Parathyroid adenoma (tissue), 2 donors: ENCODE results near the gene PACSIN1.

Experiments used
- H2AFZ ChIP-seq: fragments of 300-600 bp; sonication (generic); one replicate; pipeline ENCODE4 v1.7.0; 2017; ENCODE audit warnings: antibody characterized with exemption, mild to moderate bottlenecking
- H3K27ac ChIP-seq: fragments of 300-600 bp; sonication (generic); one replicate; pipeline ENCODE4 v1.7.0; 2017
- H3K27me3 ChIP-seq: fragments of 300-600 bp; sonication (generic); one replicate; pipeline ENCODE4 v1.7.0; 2017; ENCODE audit warnings: low read length; ENCODE audit not compliant: control insufficient read depth, insufficient read depth
- H3K36me3 ChIP-seq: fragments of 300-600 bp; sonication (generic); one replicate; pipeline ENCODE4 v1.7.0; 2017; ENCODE audit warnings: low read length; ENCODE audit not compliant: control insufficient read depth, insufficient read depth
- H3K4me1 ChIP-seq: fragments of 300-600 bp; sonication (generic); one replicate; pipeline ENCODE4 v1.7.0; 2017; ENCODE audit warnings: control low read depth
- H3K4me2 ChIP-seq: fragments of 300-600 bp; sonication (generic); one replicate; pipeline ENCODE4 v1.7.0; 2017; ENCODE audit warnings: low read length
- H3K4me3 ChIP-seq: fragments of 300-600 bp; sonication (generic); one replicate; pipeline ENCODE4 v1.7.0; 2017; ENCODE audit warnings: low read depth, low read length
- H3K79me2 ChIP-seq: fragments of 300-600 bp; sonication (generic); one replicate; pipeline ENCODE4 v1.7.0; 2017; ENCODE audit warnings: control low read depth
- H3K9ac ChIP-seq: fragments of 300-600 bp; sonication (generic); one replicate; pipeline ENCODE4 v1.7.0; 2017; ENCODE audit warnings: mild to moderate bottlenecking
- H3K9me3 ChIP-seq: fragments of 300-600 bp; sonication (generic); one replicate; pipeline ENCODE4 v1.7.0; 2017; ENCODE audit warnings: low read length; ENCODE audit not compliant: control insufficient read depth
- TF ChIP-seq, protein P1 (sequence below): fragments of 300-600 bp; sonication (generic); IDR thresholded peaks from one replicate; pipeline ENCODE4 v1.7.0; 2017; ENCODE audit warnings: antibody characterized with exemption, mild to moderate bottlenecking
- donor health status: primary hyperparathyroidism.

The PACSIN1 gene

DNA sequence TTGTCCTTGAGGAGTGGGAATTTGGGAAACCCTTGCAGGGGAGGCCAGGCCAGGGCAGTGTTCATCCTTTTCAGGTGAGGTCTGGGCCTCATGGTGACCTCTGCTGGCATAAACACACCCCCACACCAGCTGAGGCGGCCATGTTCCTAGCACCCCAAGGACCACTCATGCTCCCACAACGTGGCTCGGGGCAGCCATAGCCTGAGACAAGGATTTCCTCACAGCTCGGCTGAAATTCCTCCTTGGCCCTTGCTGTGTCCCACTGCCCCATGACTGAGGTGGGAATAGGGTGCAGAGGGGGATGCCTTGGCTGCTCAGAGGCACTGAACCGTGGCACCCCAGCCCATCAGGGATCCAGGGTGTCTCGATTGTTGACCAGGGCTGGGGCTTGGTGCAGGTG lies 117.6 kb downstream of the PACSIN1 start:
- Histone ChIP-seq H3K27me3 (no peaks in the 10 kb centered on the region), H2AFZ (no peak overlapping the region), H3K9me3 (no peaks in the 10 kb centered on the region)

DNA sequence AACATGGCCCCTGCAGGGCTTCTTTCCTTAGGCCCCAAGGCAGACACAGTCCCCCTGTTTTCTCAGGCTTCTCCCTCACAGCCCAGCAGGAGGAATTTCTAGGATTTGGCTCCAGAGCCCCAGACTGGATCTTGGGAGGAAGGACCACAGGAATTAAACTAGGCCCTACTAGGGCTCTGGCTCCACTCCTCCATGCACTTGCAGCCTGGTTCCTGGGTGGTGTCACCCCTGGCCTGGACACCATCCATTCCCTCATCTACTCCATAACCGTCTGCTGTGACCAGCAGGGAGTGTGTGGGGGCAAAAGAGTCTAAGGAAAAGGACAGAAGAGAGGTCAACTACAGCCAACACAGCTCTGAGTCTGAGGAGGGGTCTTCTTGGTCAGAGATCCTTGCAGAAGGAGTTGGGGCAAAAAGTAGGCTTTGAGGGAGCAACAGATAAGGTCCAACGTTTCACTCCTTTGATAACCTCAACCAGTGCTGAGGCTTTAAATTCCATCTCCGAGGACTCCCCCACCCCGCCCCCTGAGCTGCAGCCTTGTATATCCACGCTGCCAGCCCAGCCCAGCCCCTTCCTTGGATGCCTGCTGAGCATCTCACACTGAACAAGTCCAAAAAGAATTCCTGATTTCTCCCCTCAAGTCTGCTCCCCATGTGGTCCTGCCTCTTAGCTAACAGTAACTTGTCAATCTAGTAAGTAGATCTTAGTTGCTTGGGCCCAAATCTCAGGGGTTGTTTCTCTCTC lies 118.2 kb downstream of the PACSIN1 start:
- no peak overlapping the region for H3K9ac ChIP-seq
- no peaks in the 10 kb centered on the region for H3K4me1 ChIP-seq
- H3K79me2 ChIP-seq, result peaks cover 2% of the 10 kb centered on the region
- H3K27me3 ChIP-seq, result no peaks in the 10 kb centered on the region
- no peak overlapping the region for H2AFZ ChIP-seq
- TF ChIP-seq, protein P1, sequence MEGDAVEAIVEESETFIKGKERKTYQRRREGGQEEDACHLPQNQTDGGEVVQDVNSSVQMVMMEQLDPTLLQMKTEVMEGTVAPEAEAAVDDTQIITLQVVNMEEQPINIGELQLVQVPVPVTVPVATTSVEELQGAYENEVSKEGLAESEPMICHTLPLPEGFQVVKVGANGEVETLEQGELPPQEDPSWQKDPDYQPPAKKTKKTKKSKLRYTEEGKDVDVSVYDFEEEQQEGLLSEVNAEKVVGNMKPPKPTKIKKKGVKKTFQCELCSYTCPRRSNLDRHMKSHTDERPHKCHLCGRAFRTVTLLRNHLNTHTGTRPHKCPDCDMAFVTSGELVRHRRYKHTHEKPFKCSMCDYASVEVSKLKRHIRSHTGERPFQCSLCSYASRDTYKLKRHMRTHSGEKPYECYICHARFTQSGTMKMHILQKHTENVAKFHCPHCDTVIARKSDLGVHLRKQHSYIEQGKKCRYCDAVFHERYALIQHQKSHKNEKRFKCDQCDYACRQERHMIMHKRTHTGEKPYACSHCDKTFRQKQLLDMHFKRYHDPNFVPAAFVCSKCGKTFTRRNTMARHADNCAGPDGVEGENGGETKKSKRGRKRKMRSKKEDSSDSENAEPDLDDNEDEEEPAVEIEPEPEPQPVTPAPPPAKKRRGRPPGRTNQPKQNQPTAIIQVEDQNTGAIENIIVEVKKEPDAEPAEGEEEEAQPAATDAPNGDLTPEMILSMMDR, result no peak
- no peak overlapping the region for H3K4me3 ChIP-seq
- no peaks in the 10 kb centered on the region for H3K36me3 ChIP-seq
- no peaks in the 10 kb centered on the region for H3K9me3 ChIP-seq
- H3K27ac ChIP-seq, result no peak overlapping the region
- H3K4me2 ChIP-seq, result no peak overlapping the region

More for the DNA sequence above, 117.6 kb downstream of the PACSIN1 start:
- H3K4me3 ChIP-seq, result no peak overlapping the region
- no peak overlapping the region for H3K9ac ChIP-seq
- H3K4me1 ChIP-seq, result no peaks in the 10 kb centered on the region
- TF ChIP-seq, protein P1, result no peak
- H3K36me3 ChIP-seq, result no peaks in the 10 kb centered on the region
- no peak overlapping the region for H3K27ac ChIP-seq
- no peaks in the 10 kb centered on the region for H3K79me2 ChIP-seq
- H3K4me2 ChIP-seq, result no peak overlapping the region

DNA sequence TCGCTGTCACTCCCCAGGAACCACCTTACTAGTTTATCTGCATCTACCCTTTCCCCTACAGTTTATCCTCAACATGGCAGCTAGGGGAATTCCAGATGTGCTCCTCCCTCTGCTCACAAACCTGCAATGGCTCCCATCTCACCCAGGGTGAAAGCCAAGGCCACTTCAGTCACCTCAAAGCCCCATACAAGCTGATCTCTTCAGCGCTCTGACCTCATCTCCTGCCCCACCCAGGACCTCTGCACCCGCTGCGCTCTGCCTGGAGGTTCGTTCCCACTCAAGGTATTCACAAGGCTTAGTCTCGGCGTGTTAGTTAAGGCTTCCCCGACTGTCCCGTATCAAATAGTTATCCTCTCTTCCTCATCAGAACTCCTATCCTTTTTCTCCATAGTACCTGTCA lies 118.8 kb downstream of the PACSIN1 start:
- Histone ChIP-seq H3K27me3 (no peaks in the 10 kb centered on the region), H3K27ac (no peak overlapping the region), H2AFZ (no peak overlapping the region), H3K9ac (no peak overlapping the region), H3K9me3 (no peaks in the 10 kb centered on the region), H3K4me1 (no peaks in the 10 kb centered on the region), H3K4me3 (no peak overlapping the region), H3K4me2 (no peak overlapping the region), H3K79me2 (peaks cover 8% of the 10 kb centered on the region), H3K36me3 (no peaks in the 10 kb centered on the region)
- TF ChIP-seq, protein P1, result no peak
